Ramos (cell line): ENCODE measurements around the gene PPM1A.

Experiments
- in situ Hi-C: fragments of 300-500 bp; cut with MboI; formaldehyde crosslinking; loops from one replicate; pipeline ENCODE4 v1.14.3; 2022; ENCODE audit warnings: low sequenced_read_pairs; ENCODE audit not compliant: unreplicated experiment

The PPM1A gene

DNA sequence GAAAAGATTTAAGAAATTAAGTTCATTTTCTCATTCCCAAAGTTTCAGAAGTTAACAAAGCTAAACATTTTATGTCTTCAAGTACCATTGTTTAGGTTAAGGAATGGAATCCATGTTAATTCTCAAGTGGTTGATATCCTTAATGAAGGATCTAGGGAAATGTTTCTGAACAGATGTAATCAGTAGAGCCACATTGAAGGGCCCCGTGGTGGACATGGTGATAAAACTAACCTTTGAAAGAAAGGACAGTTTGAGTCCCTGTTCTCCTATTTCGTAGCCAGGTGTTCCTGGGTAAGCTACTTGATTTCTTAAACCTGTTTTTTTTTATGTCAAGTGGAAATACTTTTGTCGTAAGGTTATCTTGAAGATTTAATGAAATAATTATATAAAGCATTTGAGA, 4.6 kb downstream of the PPM1A start:
- in situ Hi-C loops, result no loop called here

DNA sequence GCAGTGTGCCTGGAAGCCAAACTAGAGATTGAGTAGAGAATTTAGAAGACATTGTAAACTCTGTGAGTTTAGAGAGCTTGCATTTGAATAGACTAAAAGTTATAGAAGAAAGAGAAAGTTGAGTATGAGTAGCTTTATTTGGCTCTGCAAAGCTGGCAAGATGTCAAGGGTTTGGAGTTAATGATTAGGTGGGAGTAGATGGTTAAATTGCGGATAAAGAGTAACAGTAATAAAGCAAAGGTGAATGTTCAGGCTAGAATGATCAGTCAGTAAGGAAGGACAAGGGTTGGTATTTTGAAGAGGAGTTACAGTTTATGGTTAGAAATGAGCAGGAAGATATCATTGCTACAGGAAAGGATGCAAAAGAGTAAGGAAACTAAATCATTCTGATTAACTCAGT, 5.2 kb downstream of the PPM1A start:
- in situ Hi-C loops, result no loop called here

DNA sequence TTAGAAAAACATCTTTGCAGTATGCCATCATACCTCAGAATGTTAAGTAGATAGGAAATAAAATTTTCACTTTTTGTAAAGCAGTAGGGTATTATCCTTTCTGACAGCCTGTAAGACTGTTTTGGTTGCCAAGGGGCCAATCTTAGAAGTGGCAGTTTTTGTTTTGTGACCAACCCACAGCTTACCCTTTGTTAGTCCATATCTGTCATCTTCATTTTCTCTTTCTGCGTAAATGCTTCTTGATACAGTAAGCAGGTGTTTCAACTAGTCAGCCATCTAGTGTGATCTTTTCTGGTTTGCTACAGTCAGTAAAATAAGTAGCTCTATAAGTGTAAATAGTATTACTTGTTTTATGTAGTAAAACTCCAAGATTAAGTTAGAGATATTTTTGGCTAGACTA, 8.8 kb downstream of the PPM1A start:
- in situ Hi-C loops, result no loop called here

- in situ Hi-C loops, result no loop called here
These were observed 16.1 kb downstream of the PPM1A start for GRCh38 chr14:60265163-60265562.

GRCh38 chr14:60266021-60266937, 17.3 kb downstream of the PPM1A start:
- in situ Hi-C loops, result no loop called here

- in situ Hi-C loops, result no loop called here
These were observed 23.2 kb downstream of the PPM1A start for GRCh38 chr14:60272177-60272576.

DNA sequence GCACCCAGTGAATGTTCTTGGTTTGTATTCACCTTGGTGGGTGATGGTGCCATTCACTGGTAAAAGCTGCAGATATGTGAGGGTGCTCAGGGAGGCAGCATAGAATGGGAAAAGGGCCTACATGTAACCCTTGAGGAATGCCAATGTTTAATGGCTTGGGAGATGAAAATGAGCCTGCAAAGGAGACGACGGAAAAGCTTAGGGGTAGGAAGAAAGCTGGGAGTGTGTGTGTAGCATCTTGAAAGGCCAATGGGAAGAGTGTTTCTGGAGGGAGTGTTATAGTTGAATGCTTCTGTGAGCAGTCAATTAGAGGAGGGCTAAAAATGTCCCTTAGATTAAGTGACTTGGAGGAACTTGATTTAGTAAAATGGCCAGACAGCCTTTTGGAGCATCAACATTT, 24.9 kb downstream of the PPM1A start:
- in situ Hi-C loops, result no loop called here

DNA sequence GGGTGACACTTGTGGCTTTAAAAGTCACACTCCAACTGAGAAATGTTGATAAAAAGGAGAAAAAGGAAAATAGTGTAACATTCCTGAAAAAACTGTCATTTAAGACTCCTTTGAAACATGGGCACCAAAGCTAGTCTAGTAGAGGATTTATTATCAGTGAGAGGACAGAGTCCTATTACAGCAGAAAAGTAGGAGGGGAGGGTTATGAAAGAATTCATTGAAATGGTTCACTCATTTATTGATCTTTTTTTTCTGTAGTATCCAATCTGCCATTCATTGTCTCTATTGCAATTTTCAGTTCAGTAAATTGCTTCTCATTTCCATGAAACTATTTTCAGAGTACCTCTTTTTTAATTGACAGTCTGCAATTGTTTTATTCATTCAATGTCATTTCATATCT, 25.4 kb downstream of the PPM1A start:
- in situ Hi-C loops, result no loop called here

DNA sequence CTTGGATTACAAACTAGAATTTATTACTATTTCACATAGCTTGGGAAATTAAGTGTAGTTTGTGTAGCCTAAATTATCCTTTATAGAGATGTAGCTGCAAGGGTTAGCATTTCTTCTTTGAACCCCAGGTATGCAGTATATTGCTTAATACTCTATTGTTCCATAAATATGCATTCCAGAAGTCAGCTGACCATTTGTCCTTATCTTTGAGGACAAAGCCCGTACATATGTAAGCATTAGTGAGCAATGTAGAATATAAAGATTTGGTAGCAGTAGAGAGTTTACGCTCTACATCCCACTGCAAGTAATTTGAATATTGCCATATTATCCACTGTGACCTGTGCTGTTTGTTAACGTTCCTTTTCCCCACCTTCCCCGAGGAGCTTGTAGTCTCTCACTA, 26.9 kb downstream of the PPM1A start:
- in situ Hi-C loops, result no loop called here

DNA sequence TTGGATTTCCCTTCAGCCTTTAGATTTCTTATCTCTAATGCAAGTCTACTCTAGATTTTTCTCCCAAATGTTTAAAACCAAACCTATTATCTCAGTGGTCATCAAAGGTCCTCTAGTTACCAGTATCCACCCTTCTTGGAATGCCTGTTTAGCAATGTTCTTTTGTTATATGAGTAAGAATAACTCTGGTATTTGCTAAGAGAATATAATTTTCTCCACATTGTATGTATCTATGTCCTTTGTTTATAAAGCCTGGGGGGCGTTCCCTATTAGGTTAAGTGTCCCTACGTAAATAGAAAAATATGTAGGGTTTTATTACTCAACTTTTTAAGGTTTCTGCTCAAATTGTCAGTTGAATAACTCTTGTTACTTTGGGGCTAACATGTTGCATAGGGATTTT, 27.3 kb downstream of the PPM1A start:
- in situ Hi-C loops, result no loop called here

GRCh38 chr14:60277605-60278190, 28.7 kb downstream of the PPM1A start:
- in situ Hi-C loops, result no loop called here

DNA sequence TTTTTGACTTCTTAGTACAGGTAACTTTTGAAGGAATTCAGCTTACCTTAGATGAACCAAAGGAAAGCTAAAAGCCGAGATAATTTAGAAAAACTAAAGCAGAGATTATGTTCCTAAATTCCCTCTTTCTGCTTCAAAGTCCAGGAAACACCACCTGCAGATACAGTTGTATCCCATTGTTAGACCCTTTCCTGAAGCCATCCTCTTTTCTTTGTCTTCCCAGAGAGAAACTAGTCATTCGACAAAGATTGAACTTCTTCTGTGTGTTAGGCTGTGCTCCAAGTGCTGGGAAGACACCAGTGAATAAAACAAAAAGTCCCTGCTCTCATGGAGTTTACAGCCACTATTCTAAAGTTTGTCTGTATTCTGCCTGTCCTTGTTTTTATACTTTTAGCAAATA, 29.3 kb downstream of the PPM1A start:
- in situ Hi-C loops, result no loop called here

- in situ Hi-C loops, result no loop called here
These were observed 38.4 kb downstream of the PPM1A start for GRCh38 chr14:60287452-60287851.

DNA sequence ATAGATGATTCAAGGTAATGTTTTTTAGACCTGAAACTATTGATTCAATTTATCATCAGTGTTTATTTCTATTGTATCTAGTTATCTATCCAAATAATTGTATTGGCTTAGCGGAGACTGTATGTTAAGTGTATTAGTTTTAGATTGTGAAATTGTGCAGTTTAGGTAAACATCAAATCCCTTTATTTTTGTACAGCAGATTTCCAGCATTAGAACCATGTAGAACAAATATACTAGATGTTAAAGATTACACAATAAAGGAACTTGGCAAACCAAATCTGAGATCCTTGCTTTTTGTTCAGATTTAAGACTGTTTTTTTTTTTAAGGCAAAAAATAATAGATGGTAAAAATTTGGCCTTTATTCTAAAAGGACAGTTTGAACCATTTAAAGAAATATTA, 39.3 kb downstream of the PPM1A start:
- in situ Hi-C loops, result no loop called here

DNA sequence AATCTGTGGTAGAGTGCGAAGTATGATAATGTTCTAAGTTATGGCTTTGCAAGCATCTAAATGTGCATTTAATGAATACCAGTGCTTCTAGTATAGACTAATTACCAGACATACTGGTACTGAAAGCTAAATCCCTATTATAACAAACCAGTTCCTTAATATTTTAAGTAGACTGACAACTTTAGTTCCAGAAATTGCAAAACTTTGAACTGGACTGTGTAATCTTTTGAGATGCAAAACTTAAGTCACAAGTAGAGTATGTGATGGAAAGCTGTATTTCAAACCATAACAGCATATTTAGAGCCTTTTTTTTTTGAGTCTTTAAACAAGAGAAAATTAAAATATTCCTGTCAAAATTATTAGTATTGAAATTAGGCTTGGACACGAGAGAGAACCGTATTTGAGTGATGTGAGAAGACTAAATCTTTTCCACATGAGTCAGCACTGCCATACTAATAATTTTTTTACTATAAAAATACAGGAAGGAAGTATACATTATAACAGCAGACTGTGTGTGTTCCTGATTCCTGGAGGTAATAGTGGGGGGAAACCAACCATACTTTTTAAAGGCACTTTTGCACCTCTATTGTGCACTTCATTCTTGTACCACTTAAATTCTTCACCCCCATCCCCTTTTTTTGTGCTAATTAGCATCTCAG, 45.5 kb downstream of the PPM1A start:
- in situ Hi-C loops, result no loop called here

DNA sequence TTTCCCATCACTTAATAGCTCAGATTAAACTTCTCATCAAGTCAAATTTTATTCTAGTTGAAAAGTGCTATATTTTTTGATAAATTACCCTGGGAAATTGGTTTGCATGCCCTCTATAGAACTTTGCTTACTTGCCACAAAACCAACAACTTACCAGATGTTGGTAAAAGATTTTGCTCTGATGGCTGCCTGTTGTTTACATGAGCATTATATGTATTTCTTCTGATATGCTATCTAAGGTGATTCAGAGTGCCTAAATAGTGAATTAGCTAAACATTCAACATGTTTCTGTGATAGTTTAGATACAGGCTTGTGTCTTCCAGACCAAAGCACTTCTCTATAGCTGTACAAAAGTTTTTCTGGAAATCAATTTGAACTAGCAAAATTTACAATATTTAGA, 51.0 kb downstream of the PPM1A start:
- in situ Hi-C loops, result no loop called here

GRCh38 chr14:60301685-60302084, 52.7 kb downstream of the PPM1A start:
- in situ Hi-C loops, result no loop called here

DNA sequence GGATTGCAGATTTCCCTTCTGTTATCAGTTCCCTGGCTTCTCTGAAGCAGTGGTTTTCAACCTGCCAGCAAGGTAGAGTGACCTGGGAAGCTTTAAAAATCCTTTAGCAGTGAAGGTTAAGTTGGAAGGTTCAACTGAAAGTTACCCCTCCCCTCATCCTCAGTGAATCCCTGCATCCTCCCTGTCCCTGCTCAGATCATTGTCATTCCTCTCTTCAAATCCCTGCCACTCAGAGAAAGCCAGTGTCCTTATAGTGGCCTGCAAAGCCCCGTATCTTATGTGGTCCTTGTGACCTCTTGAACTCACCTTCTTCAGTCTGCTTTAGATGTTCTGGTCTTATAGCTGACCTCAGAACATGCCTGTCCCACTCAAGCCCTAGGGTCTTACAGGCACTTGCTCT, 53.6 kb downstream of the PPM1A start:
- in situ Hi-C loops, result no loop called here

DNA sequence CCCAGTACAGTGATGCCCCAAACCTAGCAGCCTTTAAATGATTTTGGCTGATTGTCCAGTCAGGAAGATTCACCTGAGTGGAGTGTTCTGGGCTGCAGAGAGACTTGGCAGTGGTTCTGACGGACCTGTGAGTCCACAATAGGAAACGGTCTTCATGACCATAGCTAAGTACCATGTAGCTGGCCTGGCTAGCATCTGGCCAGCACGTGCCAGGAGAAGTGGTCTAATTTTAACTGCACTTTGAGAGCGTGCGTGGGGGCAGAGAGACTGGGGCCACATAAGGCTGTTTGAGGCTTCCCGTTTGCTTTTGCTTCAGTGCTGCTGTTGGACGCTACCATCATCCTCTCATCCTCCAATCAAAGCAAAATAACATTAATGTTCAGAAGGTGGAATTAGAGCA, 54.7 kb downstream of the PPM1A start:
- in situ Hi-C loops, result no loop called here

DNA sequence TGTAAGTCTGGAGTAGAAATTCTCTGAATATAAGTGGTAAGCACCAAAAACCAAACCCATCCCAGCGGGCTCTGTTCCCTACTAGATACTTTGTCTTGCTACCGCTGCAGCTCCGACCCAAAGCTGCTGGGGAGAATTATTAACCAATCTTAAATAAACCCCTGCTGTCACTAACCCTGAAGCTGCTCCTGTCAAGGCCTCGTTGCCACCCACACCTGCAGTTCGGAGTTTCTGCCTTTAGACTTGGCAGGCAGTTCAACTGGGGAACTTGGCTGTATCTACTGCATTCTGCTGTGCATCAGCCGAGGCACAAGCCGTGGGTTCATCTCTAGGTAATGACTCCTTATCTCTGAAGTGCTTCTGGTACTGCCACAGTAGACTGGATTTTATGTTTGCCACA, 55.5 kb downstream of the PPM1A start:
- in situ Hi-C loops, result no loop called here

DNA sequence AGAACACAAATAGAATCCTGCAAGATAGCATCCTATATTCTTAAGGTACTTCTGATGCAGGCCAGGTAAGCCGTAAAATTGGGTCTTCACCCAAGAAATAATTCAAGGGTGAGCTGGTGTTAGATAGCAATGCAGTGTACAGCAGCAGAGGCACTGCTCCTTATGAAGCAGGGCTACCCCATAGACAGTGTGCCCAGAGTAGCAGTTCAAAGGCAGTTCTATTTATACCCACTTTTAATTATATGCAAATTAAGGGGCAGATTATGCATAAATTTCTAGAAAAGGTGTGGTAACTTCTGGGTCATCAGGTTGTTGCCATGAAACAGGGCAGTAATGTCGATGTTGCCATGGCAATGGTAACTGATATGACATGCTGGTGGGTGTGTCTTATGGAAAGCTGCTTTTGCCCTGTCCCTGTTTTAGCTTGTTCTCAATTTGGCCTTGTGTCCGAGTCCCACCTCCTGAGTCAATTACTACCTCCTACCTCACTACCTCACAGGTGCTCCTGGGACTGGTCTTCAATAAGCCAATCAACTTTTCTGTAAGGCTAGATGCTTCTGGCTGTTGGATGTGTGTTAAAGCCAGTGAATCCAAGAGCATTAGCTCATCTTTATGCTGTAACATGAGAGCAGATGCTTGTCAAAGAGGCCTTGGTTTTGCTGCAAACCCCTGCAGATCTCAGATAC, 61.0 kb downstream of the PPM1A start:
- in situ Hi-C loops, result no loop called here
